ES-I3 (cell line): ENCODE data around the gene CABCOCO1.

ENCODE experiments used
- H3K36me3 ChIP-seq: 2 replicates; pipeline ENCODE4 v1.6.1; 2013; ENCODE audit warnings: mild to moderate bottlenecking, low read length, control low read depth, moderate library complexity; ENCODE audit not compliant: insufficient read depth
- H3K4me1 ChIP-seq: 2 replicates; pipeline ENCODE4 v1.6.1; 2013; ENCODE audit warnings: mild to moderate bottlenecking, control low read depth, low read length; ENCODE audit not compliant: insufficient read depth
- H3K9ac ChIP-seq: 2 replicates; pipeline ENCODE4 v1.6.1; 2013; ENCODE audit warnings: low read depth, mild to moderate bottlenecking, low read length, moderate library complexity
- H3K9me3 ChIP-seq: 2 replicates; pipeline ENCODE4 v1.6.1; 2013; ENCODE audit warnings: mild to moderate bottlenecking, low read length, moderate library complexity; ENCODE audit not compliant: control insufficient read depth, insufficient read depth

Gene CABCOCO1

DNA sequence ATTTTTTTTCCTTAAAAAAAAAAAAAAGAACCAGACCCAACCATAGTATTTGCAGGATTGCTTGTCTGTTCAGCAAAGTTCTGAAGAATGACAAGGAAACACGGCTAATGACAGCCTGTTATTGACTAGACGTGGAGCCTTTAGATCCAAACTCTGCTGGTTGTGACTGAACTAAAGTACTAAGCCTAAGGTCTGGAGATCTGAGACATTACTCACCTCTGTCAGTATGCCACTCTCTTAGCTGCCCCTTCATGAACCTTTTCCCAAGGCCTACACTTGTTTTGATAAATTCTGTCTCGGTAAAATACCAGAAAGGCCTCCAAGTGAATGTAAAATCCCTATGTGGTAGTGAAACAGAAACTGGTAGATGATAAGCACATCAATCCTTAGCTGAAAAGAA, 101.0 kb downstream of the CABCOCO1 start:
- Histone ChIP-seq H3K36me3 (no peaks in the 10 kb centered on the region), H3K9me3 (no peaks in the 10 kb centered on the region), H3K4me1 (peaks cover 4% of the 10 kb centered on the region; the same call in 1 of the 2 replicates), H3K9ac (no peak overlapping the region)

DNA sequence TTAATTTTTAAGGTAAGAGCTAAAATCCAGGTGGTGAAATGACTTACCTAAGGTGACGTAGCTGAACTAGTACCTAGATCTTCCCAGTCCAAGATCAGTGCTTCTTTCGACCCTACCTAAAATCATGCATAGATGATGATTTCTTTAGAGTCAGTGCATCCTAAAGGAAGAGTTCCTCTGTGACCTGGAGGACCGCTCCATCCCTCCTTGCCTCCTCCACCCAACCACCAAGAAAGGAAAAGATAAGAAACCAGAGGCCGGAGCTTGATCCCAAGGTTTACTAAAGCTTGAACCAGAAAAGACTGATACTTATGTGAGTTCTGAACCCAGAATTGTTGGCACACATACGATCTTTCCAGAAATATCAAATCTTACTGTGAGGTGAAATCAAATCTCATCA, 101.8 kb downstream of the CABCOCO1 start:
- H3K4me1 ChIP-seq = peaks cover 4% of the 10 kb centered on the region; the same call in 1 of the 2 replicates
- H3K36me3 ChIP-seq = no peaks in the 10 kb centered on the region
- no peak overlapping the region for H3K9ac ChIP-seq
- H3K9me3 ChIP-seq = no peaks in the 10 kb centered on the region

DNA sequence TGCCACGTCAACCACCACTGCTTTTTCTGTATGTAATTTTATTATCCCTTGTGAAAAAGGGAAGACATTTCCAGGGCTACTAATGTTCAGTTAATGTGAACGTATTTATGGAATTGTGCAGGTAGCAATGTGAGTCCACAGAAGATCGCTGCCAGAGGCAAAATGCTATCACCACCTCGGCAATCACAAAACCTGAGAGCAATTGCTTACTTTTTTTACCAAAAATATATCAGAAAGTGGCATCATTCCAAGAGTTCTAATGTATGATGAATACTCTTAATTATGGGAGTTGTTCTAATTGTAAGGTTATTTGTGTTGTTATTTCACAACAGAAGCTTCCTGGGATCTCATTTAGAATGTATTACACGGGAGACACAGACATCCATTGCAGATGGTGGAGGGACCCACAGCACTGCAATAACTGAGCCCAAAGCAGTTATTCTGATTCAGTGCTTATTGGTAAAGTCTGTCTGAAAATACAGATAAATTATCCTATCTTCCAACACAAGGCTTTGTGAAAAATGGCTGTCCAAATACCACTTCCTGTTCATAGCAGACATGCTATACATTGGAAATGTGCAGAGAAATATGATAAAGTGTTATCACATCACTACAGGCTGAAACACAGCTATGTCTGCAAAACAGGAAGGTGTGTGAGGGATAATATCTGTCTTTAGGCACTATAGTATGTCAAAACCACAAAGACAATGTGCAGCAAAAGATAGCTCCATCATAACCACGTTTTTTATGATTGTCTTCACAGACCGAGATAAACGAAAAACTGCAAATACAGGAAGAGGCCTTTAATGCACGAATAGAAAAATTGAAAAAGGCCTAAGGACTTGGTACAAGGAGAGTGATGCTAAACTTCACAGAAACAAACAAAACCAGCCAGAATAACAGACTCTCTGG, 102.7 kb downstream of the CABCOCO1 start:
- Histone ChIP-seq H3K9ac (no peak overlapping the region), H3K9me3 (no peaks in the 10 kb centered on the region), H3K4me1 (peaks cover 4% of the 10 kb centered on the region; the same call in 1 of the 2 replicates), H3K36me3 (no peaks in the 10 kb centered on the region)

DNA sequence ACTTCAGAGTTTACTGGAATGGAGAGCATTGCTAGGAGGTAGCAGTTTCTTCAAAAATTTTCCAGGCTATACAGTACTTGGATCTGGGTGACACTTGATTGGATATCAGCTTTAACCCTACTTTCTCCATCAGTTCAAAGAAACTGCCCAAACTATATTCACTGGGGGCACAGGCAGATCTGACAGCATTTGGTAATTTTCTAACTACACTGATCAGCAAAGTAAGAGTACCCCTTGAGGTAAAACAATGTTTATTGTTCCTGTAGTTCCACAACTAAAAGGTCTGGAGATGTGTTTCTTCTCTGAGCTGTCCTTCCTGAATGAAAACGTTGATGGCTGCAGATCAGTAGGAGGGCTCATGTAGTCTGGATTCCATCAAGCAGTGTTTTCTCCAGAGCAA, 104.2 kb downstream of the CABCOCO1 start:
- peaks cover 4% of the 10 kb centered on the region; the same call in 1 of the 2 replicates for H3K4me1 ChIP-seq
- no peaks in the 10 kb centered on the region for H3K36me3 ChIP-seq
- H3K9ac ChIP-seq = no peak overlapping the region
- H3K9me3 ChIP-seq = no peaks in the 10 kb centered on the region

DNA sequence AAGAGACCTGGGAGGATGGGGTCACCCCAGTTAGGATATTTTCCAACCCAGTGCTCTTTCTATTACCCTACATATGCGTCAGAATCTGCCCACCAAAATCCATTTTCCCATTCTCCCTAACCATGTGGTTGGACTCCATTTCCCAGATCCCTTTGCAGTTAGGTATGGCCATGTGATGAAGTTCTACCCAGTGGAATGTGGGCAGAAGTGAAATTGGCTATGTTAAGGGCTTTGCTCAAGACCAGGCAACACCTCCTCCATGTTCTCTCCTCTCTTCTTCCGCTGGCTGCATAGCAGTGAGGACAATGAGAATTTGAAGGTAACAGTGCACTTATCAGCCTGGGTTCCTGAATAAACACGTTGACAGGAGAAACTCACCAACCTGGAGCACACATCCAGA, 111.3 kb downstream of the CABCOCO1 start:
- H3K36me3 ChIP-seq = no peaks in the 10 kb centered on the region
- no peak overlapping the region for H3K9ac ChIP-seq
- H3K9me3 ChIP-seq = no peaks in the 10 kb centered on the region
- no peaks in the 10 kb centered on the region for H3K4me1 ChIP-seq

DNA sequence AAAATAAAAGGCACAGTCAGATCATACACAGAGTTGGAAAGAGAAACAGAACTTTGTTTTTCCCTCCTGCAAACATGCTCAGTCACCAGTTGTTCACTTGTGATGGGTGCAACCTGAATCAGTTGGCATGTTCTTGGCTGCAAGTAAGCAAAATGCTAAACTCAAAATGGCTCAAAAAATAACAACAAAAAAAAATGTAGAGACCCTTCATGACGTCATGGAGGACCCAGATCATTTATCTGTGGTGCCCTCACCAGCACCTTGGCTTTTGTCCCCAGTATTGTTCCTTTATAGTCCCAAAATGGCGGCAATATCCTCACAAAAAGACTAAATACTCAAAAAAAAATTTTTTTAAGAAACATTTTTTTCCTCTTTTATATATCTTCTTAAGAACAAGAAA, 112.4 kb downstream of the CABCOCO1 start:
- no peaks in the 10 kb centered on the region for H3K36me3 ChIP-seq
- no peak overlapping the region for H3K9ac ChIP-seq
- H3K4me1 ChIP-seq = no peaks in the 10 kb centered on the region

DNA sequence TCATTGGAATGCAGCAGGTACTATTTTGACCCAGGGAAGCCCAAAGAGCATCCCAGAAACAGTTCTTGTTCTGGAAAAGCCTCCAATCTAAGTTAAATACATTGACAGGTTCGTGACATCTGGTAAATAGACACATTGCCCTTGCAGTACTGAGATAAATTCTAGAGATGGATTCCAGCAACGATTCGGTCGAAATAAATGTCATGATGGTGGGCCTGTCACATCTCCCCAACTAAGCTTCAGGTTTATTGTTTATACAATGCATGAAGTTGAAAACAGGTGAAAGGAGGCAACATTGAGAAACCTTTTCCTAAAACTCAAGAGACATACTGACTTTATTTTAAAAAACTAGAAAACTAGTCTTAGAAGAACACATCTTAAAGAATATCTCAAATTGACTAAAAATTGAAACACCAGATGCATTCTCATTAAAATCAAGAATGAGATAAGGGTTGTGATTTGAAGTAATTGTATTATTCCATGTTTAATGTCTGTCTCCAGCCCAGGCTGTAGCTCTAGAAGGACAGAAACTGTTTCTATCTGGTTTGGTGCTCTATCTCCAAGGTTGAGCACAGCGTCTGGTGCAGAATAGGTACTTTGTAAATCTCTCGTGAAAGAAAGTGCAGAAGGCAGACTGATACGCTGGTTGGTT, 114.0 kb downstream of the CABCOCO1 start:
- no peaks in the 10 kb centered on the region for H3K9me3 ChIP-seq
- H3K9ac ChIP-seq = no peak overlapping the region
- H3K4me1 ChIP-seq = no peaks in the 10 kb centered on the region
- H3K36me3 ChIP-seq = no peaks in the 10 kb centered on the region

More for the DNA sequence above, 112.4 kb downstream of the CABCOCO1 start:
- no peaks in the 10 kb centered on the region for H3K9me3 ChIP-seq

DNA sequence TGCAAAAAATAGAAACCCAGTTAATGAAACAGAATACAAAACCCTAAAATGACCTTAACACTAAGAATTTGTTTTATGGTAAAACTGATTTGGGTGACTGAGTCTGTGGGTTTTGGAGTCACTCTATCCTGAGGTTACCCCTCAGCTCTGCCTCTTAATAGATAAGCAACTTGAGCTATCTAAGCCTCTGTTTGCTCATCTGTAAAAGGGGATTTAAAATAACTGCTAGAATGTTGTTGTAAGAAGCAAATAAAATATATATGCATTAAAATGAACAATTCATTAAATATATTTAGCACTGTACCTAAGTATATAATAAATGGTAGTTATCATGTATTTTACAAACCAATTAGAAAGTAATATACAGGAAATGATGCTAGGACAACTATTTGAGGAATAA, 115.4 kb downstream of the CABCOCO1 start:
- Histone ChIP-seq H3K4me1 (no peaks in the 10 kb centered on the region), H3K9ac (no peak overlapping the region), H3K9me3 (no peaks in the 10 kb centered on the region), H3K36me3 (no peaks in the 10 kb centered on the region)

DNA sequence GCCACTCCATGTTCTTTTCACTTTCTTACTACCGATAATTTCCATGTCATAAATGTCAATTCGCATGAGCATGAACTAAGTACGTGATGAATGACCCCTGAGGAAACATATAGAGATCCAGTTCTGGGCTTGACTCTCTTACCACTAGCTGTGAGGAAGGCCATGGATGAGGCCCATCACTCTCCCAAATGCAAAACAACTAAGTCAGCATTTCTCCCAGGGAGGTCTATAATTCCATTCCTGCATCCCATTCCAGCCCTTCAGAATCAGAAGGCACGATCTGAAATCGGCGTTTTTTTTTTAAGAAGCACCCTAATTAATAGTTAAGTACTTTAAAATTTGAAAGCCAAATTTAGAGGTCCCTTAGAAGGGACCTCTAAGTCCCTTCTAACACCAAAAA, 116.5 kb downstream of the CABCOCO1 start:
- Histone ChIP-seq H3K9me3 (no peaks in the 10 kb centered on the region), H3K9ac (no peak overlapping the region), H3K4me1 (no peaks in the 10 kb centered on the region), H3K36me3 (no peaks in the 10 kb centered on the region)

DNA sequence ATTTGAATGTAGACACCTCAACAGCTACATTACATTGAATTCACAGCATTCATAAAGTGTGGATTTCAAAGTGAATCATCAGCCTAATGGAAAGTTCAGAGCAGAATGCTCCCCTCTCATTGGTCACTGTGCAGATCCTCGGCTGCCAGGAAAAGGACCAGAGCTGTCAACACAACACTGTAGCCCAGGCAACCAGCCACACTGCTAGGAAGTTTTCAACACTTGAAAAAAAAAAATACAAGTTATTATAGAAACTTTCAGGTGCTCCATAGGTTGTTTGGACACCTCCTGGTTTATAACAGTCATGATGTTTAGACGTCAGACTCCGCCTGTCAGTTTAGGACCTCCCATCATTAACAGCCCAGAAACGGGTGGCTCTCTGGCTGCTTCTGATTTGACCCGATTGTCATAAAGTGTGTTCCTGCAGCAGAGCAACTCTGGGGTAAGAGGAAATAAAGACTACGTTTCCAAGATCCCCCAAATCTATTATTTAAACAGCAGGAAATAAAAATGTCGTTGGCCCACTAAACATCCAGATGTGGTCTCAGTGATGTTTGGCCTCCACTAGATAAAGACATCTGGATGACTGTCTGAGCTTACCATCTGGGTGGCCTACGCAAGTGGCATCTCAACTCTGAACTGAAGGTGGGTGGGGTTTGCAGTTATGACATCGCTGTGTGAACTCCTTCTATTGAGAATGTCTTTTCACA, 117.4 kb downstream of the CABCOCO1 start:
- H3K36me3 ChIP-seq = no peaks in the 10 kb centered on the region

DNA sequence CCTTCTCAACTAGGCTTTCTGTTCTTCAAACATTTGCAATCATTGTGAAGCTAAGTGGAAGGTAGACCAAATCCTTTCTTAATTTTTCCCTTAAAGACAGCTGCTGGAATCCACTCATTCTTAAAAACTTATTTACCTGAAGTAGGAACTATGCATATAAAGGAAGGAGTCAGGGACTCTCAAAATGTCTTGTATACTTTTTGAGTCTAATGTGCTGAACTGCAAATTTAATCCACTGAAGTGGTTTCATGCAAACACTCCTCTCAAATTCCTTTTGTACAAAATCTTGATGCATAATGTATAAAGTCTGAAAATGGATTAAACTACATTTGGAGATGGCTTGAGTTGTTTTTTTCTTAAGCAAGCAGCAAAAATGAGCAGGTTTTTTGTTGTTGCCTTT, 118.0 kb downstream of the CABCOCO1 start:
- Histone ChIP-seq H3K4me1 (no peaks in the 10 kb centered on the region), H3K9ac (no peak overlapping the region), H3K9me3 (no peaks in the 10 kb centered on the region), H3K36me3 (no peaks in the 10 kb centered on the region)

More for the DNA sequence above, 117.4 kb downstream of the CABCOCO1 start:
- Histone ChIP-seq H3K9ac (no peak overlapping the region), H3K4me1 (no peaks in the 10 kb centered on the region), H3K9me3 (no peaks in the 10 kb centered on the region)

DNA sequence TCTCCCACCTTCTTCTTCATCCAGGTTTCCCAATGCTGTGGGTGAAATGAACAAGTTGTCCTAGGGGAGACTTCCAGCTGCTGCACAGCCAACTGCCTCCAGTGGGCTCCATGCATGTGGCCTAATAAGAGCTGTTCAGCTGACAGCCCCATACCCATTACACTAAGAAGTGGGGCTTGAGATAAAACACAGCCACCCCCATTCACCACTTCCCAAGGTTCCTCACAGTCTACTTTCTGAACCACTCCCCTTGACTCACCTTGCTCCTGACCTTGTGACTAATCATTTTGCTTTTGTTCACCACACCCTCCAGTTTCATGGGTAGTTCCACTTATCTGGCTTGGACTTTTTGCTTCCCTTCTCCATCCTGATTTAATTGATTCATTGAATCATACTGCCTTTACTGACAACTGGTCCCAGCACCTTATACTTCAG, 119.3 kb downstream of the CABCOCO1 start:
- no peak overlapping the region for H3K9ac ChIP-seq
- H3K4me1 ChIP-seq = no peaks in the 10 kb centered on the region
- no peaks in the 10 kb centered on the region for H3K36me3 ChIP-seq
- H3K9me3 ChIP-seq = no peaks in the 10 kb centered on the region

DNA sequence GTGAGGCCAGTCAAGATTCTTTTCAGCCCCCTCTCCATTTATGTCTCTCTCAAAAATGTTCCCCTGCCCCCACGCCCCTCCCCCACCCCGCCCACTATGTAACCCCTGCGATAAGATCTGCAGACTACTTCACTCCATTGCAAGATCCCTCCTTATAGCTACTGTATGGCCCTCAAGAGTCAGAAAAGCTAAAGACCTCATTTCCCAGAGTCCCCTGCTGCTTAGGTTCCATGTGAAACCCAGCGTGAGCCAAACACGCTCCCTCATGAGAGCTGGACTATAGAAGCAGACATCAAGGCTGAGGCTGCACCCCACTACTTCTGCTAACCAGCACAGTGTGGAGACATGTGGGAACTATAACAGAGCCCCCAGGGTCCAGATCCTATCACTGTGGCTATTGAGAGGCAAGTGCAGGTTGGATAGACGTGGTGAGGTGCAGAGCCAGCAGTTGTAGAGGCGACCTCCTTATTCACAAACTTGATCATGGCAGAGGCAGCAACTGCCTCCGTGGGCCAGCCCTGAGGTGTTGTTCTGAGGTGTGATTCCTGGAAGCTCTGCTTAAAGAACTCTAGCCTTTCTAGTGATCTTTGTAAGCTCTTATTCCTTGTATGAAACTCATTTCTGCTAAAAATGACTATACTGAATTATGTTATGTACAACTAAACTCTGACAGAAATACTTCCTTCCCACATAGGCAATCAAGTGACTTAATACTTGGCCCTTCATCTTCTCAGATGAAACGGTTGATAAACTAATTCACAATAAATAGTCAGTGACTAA, 121.8 kb downstream of the CABCOCO1 start:
- no peaks in the 10 kb centered on the region for H3K9me3 ChIP-seq
- no peaks in the 10 kb centered on the region for H3K36me3 ChIP-seq
- H3K9ac ChIP-seq = no peak overlapping the region
- no peaks in the 10 kb centered on the region for H3K4me1 ChIP-seq
